GM12891 (cell line): ENCODE results near the gene RAD9A.

ENCODE experiments used
- PAX5 ChIP-seq: IDR thresholded peaks from 2 replicates; pipeline ENCODE4 v1.6.1; 2011; ENCODE audit warnings: low read length, moderate library complexity, mild to moderate bottlenecking; ENCODE audit not compliant: insufficient read depth, severe bottlenecking
- POLR2A ChIP-seq: IDR thresholded peaks from 2 replicates; pipeline ENCODE4 v1.6.1; 2011; ENCODE audit warnings: low read depth, low read length, control low read depth
- POLR2AphosphoS5 ChIP-seq: IDR thresholded peaks from 2 replicates; pipeline ENCODE4 v1.6.1; 2011; ENCODE audit warnings: low read depth, low read length, control low read depth
- POU2F2 ChIP-seq: IDR thresholded peaks from 2 replicates; pipeline ENCODE4 v1.6.1; 2011; ENCODE audit warnings: low read depth, mild to moderate bottlenecking, control low read depth, low read length, moderate library complexity
- SPI1 ChIP-seq: IDR thresholded peaks from 2 replicates; pipeline ENCODE4 v1.6.1; 2011; ENCODE audit warnings: low read depth, low read length, control low read depth
- TAF1 ChIP-seq: IDR thresholded peaks from 2 replicates; pipeline ENCODE4 v1.6.1; 2011; ENCODE audit warnings: low read depth, low read length, control low read depth

DNA sequence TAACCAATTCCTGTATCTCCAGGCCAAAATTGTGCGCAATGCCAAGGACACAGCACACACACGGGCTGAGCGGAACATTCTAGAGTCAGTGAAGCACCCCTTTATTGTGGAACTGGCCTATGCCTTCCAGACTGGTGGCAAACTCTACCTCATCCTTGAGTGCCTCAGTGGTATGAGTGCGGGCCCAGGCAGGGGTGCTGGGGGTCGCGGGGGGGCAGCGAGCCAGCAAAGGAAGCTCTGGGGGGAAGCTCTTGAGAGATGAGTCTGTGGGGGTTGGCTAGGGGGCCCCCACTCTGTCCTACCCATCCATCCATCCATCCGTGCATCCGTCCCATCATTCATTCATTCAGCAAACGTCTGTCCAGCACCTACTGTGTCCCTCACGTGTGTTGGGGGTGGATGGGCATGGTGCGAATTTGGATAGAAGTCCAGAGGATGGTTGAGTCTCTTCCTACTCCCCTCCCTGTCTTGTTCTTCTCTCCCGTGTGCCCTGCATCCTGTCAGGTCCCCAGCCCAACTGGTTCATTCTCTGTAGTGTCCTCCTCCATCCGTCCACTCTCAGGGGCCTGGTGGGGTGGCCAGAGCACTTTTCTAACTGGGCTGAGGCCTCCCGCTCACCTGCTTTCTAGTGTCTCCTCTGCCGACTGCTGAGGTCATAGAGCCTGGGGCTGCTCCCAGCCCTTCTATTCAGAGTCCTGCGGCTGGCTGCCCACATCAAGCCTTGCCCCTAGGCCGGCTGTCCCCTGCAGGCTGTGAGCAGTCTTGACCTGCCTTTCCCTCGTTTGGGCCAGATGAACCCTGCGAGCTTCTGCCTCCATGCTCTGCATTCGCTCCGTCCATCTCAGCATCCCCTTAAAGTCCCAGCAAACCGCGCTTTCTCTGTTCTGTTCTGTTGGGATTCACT lies 39.8 kb downstream of the RAD9A start:
- TF ChIP-seq SPI1 (no peak), TAF1 (no peak), POLR2AphosphoS5 (0 out of 2 replicates have a peak, but pooled peaks have one; percentile 46), POLR2A (peak; percentile 80), POU2F2 (no peak), PAX5 (no peak)
